GM18861 (cell line): ENCODE results near the gene LAMB3.

Experiments
- ATAC-seq: cut with Tn5 transposase; IDR thresholded peaks from one replicate; pipeline ENCODE4 v1.9.1; 2021; ENCODE audit not compliant: unreplicated experiment

LAMB3 gene

DNA sequence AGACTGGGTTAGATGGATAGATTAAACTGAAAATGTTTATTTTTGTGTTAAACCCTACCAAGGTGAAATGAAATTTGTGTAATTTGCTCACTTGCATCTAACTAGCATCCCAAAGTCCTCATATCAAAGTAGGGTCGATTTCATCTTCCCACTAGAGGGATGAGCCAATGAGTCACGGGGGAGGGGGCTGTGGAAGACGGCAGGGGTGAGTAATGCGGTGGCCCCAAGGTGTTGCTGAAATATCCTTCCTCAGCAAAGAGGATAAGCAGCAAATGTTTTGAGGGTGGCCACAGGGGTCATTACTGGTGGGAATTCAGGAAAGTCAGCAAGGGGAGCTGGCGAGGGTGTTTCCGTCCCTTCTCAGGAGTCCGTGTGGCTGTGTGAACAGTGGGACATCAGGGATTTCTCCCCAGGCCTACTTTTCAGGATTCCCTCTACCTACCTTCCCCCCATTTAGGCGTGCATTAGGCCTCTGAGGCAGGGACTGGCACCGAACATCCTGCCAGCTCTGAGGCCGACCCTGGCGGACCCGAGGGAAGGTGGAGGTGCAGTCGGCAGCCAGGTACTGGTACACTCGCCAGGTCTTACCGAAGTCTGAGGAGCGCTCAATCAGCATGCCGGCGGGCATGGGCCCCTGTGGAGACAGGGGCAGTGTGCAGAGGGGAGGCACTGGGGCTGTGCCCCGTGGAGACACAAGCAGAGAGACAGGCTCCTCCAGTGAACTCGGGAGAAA is 18.1 kb downstream of the LAMB3 start:
- no peak for ATAC-seq

DNA sequence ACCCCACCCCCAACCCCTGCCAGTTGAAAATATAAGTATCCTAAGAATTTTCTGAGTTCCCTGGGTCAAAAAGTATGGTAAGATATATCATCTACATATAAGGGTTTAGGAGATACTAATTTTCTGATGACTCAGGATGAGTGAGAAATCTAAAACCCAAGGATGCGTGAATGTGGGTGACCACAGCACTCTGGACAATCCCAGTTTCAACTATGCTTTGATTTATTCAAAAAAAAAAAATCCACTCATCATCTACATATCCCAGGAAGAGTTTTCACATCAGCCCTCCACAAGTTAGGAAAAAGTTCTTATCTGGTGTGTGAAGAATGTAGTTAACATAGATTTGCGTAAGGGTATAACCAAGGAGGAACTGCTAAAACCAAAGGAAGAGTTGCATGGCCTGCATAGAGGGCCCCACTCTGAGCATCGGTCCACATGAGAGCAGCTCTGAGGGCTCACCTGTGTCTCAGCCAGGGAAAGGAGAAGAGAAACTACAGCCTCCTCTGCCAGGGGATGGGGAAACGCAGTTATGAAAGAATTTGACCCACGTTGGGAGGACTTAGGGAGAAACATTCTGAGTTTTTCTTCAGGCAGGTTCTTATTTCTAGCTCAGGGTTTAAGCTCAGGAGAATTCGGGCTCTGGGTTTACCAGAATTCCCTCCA is 18.8 kb downstream of the LAMB3 start:
- no peak for ATAC-seq

DNA sequence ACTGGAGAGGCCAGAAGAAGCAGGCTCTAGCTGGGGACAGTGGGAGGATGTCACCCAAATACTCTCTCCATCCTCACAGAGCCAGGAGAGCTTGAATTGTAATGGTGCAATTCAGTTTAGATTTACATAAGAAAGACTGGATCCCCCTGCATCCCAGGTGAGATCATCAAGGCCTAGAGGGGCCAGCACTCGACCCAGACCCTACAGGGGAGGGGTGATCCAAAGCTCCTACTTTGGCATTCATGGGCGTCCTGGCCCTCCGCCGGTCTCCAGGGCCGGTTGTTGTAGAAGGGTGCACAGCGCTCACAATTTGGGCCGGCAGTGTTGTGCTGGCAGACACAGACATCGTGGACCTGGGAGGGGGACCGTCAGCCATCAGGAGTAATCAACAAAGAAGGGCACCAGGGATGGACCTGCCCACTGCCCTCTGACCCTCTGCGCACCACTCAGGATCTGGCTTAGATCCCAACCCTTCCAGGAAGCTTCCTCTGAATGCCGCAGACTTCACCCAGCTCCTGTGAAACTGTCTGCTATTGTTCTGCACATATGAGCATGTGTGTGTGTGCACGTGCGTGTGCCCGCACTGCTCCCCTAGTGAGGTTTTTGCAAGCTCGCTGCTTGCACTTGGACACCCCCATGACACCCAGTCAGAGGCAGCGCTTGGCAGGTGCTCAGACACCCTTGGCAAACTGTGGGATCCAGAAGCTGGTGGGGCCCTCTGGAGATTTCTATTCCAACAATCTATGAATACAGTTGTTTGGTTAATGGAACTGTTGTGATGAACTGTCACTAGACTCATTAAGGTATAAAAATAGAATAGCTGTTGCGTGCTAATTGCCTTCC is 21.6 kb downstream of the LAMB3 start:
- ATAC-seq, result no peak

DNA sequence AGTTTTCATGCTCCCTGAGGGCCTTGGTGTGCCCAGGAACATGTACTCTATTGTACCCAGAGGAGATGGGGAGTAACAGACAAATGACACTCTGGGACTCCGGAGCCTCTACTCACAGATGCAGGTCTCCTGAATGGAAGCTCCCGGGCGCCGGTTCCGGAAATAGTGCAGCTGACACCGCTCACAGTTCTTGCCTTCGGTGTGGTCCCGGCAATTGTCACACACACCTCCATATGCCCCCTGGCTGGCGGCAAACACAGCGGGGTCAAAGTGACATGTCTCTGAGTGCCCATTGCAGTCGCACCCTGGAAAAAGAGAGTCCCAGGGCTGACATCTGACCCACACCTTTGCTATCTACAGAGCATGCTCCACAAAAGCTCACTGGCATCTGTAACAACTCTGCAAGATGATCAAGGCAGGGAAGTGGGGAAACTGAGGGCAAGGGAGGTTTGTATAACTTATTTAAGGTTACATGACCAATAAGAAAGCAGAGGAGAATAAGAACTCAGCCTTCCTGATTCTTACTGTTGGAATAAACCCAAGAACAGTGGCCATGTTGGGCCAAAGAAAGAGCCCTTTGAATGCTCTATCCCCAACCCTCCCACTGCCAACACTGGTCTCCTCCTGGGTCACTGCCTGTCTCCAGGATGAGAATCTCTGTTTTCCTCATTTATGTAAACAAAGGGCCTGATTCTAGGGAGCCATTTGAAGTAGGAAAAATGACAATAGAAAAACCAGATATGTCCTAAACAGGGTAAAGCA is 22.4 kb downstream of the LAMB3 start:
- ATAC-seq, result no peak

DNA sequence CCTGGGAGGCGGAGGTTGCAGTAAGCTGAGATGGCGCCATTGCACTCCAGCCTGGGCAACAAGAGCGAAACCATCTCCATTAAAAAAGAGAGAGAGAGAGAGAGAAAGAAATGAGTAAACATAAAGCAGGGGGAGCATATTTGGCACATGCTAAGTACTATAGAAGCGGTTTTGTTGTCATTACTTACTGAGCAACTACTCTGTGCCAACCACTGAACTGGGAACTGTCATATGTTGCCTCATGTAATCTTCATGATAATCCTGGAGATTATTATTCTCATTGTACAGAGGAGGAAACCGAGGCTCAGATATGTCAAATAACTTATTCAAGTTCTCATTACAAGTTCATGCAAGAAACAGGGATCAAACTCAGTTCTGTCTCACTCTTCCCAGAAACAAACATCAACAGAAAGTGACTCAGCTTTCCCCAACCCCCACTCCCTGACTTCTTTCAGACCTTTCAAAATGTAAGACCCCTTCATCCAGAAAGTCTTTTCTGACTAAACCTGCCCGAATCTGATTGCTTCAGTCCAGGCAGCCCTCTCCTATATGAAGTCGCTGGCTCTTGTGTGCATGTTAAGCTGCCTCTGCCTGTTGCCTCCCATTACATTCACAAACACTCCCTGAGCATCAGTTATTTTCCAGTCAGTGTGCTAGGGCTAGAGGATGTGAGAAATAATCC is 23.5 kb downstream of the LAMB3 start:
- no peak for ATAC-seq

DNA sequence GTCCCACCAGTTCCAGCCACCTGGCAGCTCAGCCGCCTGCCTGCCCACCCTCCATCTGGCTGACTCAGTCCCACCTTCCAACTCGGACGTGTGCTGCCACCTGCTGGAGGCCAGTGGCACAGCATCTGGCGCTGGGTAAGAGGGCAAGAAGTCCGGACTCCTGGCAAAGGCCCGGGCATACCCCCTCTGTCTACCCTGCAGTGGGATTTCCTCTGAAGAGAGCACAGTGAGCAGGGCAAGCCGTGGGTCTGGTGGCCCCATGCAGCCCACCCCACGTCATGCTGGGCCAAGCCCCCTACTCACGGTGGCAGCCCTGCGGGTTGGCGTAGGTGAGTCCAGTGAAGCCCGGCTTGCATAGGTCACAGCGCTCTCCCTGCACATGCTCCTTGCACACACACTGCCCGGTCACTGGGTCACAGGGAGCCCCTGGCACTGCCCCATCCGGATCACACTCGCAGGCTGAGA is 24.5 kb downstream of the LAMB3 start:
- peak; percentile 80 for ATAC-seq

DNA sequence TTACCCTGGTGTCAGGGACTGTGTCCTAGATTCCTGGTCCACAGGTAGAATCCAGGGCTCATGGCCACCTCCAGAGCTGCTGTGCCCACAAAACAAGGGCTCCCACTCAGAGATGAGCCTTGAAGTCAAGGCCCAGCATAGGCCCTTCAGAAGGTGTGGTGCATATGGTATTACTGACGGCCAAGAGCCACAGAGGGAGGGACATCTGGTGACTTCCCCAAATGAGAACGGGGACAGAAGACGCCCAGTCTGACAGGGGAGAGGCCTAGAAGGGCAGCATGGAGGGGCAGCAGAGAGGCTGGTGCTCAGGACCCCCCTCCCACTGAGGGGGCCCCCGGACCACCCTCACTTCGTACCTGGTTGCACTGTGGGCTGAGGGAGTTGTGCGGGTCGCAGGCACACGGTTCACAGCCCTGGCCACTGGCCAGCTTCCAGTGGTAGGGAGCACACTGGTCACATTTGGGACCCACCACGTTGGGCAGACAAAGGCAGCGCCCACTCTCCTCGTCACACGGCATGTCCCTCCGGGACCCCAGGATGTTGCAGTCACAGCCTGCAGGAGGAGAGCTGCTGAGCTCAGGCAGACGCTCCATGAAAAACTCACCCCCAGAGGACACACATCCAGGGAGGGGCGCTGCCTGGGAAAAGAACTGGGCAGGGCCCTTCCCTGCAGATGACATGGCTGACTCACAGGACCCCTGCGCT is 25.0 kb downstream of the LAMB3 start:
- ATAC-seq, result no peak

DNA sequence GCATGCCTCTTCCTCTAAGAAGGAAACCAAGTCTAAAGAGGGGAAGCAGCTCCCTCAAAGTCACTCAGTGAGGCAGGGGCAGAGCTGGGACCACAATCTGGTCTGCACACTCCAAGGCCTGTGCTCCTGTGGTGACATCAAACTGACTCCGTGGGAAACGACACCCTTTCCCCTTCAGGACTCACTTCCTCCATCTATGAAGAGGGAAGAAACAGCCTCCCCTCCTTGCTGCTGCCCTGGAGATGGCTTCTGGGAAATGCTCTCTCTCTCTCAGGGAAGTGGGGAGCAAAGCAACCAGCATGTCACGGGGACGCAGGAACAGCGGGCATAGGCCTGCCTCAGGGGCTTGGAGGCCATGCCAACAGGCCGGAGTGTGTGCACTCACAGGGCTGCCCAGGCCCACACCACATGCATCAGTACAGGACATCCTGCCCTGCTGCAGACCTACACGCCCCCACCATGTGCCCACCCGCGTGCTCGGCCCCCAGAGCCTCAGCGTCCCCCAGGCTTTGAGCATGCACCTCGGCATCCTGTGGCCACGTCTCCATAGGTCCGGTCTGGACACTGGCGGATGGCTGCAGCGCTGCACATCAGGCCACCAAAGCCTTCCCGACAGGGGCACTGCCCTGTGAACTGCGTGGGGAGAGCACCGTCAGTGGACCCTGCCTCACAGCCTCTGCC is 25.7 kb downstream of the LAMB3 start:
- no peak for ATAC-seq

DNA sequence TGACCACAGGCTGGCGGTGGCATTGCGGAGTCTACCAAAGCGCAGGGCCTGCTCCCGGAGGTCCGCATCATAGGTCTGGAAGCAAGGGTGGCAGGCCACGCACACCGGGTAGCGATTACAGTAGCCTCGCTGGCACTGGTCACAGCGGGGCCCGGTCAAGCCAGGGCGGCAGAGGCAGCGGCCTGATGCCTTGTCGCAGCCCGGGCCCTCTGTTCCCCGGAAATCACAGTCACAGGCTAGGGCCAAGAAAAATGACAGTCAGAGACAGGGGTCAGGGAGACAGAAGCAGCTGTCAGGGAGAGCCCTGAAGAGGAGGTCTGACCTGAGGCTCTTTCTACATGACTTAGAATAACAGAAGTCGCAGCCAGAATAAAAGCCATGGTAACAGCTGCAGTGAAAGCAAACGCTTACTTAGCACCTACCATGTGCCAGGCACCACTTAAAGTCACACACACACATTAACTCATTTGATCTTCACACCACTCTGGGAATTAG is 26.4 kb downstream of the LAMB3 start:
- no peak for ATAC-seq

DNA sequence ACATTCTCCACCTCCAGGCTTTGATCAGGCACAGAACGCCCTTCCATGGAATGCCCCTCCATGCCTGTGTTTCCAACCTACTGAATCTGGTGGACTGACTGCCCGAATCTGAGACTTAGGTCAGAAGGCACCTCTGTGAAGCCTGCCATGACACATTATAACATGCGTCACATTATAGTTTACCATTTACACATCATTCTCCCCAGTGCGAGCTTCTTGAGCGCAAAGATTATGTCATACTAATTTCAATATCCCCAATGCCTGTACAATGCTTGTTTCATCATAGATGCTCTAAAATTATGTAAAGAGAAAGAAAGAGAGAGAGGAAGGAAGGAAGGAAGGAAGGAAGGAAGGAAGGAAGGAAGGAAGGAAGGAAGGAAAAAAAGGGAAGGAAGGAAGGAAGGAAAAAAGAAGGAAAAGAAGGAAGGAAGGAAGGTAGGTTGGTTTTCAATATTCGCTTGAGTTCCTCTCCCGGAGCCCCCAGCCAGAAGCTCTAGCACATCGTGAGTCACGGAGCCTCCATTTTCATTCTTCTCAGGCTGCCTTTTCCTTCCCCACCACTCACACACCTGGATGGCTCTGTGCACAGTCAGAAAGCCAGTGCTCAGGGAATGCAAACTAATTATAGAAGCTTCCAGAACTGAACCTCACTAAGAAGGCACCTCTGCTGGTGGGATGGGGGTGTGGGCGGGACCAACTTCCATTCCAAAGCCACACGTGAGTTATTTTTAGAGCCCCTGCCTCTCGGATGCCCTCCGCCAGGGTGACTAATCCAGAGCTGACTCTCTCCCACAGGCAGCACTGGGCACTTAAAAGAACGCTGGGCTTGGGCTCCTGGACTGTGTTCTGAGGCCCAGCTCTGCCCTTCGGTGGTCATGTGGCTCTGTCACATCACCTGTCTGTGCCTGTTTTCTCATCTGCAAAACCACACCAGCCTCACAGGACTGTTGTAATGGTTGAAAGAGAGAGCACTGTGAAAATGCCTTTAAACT is 27.4 kb downstream of the LAMB3 start:
- ATAC-seq, result no peak

DNA sequence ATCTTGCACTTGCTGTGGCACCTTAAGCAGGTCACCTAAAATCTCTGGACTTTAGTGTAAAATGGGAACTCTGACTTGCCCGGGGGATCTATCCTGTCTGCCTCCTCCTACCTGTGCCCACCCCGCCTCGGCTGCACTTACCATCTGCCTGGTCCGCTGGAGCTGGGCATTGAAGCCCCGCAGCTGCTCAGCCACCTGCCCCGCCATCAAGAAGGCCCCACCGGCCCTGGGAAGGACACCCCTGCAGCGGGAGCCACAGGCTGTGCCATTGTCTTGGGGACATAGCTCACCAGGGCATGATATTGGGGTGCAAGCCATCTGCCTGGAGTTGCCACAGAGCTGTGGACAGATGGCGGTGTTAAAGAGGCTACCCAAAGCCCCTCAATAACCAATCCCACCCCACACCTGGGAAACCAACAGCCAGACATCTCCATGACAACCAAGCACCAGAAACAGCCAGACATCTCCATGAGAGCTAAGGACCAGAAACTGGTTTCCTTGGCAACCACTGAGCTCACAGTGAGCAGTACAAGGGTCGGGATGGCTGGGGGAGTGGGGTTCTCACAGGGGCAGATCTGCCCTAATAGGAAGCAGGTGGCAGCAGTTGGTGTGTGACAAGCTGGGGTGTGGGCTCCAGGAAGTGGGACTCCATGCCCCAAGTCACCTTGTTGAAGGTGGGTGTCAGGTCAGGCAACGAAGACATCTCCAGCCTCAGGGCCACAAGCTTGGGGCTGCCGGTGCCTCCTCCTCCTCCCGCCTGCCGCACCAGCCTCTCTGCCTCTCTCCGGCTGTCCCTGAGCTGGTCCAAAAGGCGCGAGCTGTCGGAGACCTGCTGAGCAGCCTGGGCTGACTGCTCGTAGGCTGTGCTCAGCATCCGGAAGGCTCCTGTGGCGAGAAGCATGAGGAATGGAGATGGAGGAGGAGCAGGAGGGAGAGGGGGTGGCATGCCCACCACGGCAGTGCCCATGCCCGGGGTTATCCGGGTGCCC is 29.1 kb downstream of the LAMB3 start:
- no peak for ATAC-seq

DNA sequence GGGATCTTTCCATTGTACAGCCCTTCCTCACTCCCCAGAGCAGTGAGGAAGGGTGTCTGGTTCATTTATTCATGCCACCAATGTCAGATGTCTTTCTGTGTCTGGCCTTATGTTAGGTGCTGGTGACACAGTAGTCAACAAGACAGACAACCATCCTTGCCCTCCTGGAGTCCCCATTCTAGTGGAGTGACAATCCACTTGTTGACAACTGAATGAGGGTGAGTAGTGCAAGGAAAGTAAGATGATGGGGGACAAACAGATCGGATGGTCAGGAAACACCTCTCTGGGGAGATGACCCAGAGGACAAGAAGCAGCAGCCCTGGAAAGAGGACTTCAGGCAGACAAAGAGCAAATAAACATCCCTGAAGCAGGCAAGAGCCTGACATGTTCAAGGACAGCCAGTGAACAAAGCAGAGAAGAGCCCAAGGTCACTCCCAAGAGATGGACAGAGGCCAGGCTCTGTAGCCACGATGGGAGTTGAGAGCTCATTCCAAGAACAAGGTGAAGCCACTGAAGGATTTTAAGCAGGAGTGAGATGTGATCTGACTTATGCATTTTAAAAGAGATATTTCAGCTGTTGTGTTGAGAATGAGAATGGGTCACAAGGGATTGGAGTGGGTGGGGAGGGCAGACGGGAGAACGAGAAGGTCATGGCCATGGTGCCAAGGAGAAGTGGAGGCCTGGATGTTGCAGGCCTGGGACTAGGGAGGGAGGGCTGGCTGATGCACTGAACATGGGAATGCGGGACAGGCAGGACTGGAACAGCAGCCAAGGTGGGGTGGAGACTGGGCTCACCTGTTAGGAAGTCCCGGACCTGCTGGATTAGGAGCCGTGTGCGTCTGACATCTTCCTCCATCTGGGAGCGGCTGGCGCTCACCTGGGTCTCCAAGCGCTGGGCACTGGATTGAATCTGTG is 30.2 kb downstream of the LAMB3 start:
- ATAC-seq, result no peak

DNA sequence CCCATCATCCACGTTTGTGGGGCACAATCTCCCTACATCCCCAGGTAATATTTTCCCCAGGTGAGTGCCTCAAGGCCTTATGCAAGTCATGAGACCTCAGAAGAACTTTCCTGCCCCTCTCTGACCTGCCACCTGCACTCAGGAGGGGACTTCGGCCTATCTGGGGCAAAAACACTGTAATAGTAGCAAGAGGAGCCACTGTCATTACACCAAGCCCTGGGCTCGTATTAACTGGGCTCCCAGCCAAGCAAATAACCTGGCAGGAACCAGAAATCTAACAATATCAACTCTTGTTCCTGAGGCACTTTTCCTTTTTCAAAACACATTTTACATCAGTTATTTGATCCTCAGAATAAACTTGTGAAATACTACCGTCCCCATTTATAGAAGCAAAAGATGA is 30.9 kb downstream of the LAMB3 start:
- ATAC-seq, result no peak

DNA sequence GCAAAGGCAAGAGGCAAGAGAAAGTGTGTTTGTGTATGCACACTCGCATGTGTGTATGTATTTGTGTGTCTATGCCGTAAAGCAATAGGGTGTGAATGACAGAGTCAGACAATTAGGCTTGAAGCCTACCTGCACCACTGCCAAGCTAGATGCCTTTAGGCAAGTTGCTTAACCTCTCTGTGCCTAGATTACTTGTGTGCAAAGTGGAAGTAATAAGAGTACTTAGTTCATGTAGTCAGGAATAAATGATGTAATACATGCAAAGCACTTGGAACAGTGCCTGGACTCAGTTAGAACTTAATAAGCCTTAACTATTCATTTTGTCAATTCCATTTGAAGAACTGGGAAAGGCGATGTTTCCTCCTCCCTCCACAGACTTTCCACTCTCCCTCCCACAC is 31.7 kb downstream of the LAMB3 start:
- ATAC-seq, result no peak

DNA sequence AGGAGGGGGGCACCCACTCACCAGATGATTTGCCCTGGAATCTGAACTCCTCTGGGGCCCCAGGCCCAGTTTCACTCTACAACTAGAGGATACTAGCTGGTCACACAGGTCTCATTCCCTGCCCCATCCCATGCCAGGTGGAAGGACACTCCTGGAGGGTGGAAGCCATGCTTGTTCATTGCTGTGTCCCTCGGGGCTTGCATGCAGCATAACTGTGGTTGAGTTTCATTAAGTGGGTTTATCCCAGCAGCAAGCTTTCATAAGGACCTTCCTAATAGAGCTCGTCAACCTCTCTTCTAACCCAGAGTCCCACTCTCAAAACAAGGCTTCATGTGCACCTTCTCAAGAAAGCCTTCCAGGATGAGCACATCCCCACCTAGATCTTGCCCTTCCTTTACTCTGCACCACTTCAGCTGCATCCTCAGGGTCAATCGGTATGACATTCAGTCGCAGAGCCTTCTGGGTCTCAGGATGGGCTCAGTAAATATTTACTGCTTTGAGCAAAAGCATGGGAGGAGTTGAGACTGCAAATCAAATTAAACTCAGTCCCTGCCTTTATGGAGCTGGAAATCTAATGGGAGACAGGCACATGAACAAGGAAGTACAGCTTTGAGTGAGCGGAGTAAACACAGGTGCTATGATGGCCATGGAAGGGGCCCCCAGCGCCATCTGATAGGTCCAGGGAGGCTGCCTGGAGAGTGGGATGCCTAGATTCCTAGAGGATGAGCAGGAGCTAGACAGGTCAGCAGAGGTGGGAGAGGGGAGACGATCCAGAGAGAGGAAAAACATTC is 32.3 kb downstream of the LAMB3 start:
- no peak for ATAC-seq
